Measurements from ENCODE around the gene DTHD1. TPM values are rescaled to one million over a fixed set of nuclear protein-coding genes. Genes with fewer than 3 reads are reported as not detected.

The DTHD1 gene
- polyA plus RNA-seq, 1 donor (not counting 4 experiments of a cell fraction or from before 2014, with no cell fraction given) = not detected

DNA sequence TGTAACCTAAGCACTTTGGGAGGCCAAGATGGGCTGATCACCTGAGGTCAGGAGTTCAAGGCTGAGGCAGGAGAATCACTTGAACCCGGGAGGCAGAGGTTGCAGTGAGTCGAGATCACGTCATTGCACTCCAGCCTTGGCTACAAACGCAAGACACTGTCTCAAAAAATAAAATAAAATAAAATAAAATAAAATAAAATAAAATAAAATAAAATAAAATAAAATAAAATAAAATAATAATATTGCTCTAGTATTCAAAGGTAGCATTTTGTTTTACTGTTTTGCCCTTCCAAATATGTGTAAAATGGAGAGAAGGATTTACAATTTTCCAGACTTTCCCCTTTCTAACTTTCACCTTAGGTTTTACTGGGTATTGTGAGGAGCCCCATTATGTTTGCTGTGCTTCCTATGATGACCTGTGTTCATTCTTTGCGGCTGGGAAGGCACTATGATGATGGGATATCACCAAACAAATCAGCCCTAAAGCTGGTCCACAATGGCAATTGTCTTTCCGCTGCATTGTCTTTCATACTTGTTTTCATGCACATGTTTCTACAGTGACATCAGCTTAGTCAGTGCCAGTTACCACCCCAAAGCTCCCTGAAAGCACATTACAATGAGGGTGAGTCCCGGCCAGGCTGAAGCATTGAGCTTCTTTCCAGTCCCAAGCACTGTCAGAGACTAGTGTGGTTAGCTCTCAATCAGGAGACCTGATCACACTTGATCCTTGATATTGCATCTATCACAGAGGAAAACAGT lies 50.8 kb downstream of the DTHD1 start:
- no peak for FAIRE-seq
- dilution Hi-C loops (cut with MboI; ENCODE audit: extremely low pct_ligation_motif_present, low sequenced_read_pairs) = no loop called here
- DNase-seq (ENCODE audit: low read depth, low spot score) = no peak
- Histone ChIP-seq H3K9me1 (ENCODE audit: control insufficient read depth, extremely low read depth, insufficient read depth, low read length) (no peaks in the 10 kb centered on the region), H3K27ac (ENCODE audit: control insufficient read depth, insufficient read depth, low read length) (no peak overlapping the region), H3K9me3 (ENCODE audit: control insufficient read depth, low read depth, low read length) (no peaks in the 10 kb centered on the region), H3K4me1 (ENCODE audit: control insufficient read depth, extremely low read depth, insufficient read depth, low read length) (no peaks in the 10 kb centered on the region), H3K27me3 (ENCODE audit: control insufficient read depth, extremely low read depth, insufficient read depth, low read length) (no peaks in the 10 kb centered on the region), H3K79me2 (ENCODE audit: control insufficient read depth, insufficient read depth, low read length) (no peaks in the 10 kb centered on the region), H2AFZ (ENCODE audit: control insufficient read depth, low read length) (no peak overlapping the region), H3K4me3 (ENCODE audit: control insufficient read depth in 2 of 3, extremely low read depth in 1 of 3, insufficient read depth in 2 of 3, low read depth in 1 of 3, low read length in 3 of 3) (no peak overlapping the region), H3K4me2 (ENCODE audit: control insufficient read depth, extremely low read depth, insufficient read depth, low read depth, low read length) (no peak overlapping the region), H4K20me1 (ENCODE audit: control insufficient read depth, extremely low read depth, insufficient read depth, low read length) (no peaks in the 10 kb centered on the region), H3K36me3 (ENCODE audit: control insufficient read depth in 2 of 2, extremely low read depth in 1 of 2, insufficient read depth in 2 of 2, low read length in 2 of 2) (no peaks in the 10 kb centered on the region), H3K9ac (ENCODE audit: control insufficient read depth, extremely low read depth, insufficient read depth, low read length) (no peak overlapping the region)
- TF ChIP-seq, protein P1, sequence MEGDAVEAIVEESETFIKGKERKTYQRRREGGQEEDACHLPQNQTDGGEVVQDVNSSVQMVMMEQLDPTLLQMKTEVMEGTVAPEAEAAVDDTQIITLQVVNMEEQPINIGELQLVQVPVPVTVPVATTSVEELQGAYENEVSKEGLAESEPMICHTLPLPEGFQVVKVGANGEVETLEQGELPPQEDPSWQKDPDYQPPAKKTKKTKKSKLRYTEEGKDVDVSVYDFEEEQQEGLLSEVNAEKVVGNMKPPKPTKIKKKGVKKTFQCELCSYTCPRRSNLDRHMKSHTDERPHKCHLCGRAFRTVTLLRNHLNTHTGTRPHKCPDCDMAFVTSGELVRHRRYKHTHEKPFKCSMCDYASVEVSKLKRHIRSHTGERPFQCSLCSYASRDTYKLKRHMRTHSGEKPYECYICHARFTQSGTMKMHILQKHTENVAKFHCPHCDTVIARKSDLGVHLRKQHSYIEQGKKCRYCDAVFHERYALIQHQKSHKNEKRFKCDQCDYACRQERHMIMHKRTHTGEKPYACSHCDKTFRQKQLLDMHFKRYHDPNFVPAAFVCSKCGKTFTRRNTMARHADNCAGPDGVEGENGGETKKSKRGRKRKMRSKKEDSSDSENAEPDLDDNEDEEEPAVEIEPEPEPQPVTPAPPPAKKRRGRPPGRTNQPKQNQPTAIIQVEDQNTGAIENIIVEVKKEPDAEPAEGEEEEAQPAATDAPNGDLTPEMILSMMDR (optimal IDR thresholded peaks at IDR 0.05 in 1 of 3, IDR thresholded peaks at IDR 0.05 in 1 of 3, conservative IDR thresholded peaks at IDR 0.05 in 1 of 3; ENCODE audit: extremely low read depth in 1 of 3, insufficient read depth in 2 of 3, low read length in 3 of 3) = no peak
- TF ChIP-seq EZH2 (IDR thresholded peaks at IDR 0.05; ENCODE audit: low read length) = no peak

DNA sequence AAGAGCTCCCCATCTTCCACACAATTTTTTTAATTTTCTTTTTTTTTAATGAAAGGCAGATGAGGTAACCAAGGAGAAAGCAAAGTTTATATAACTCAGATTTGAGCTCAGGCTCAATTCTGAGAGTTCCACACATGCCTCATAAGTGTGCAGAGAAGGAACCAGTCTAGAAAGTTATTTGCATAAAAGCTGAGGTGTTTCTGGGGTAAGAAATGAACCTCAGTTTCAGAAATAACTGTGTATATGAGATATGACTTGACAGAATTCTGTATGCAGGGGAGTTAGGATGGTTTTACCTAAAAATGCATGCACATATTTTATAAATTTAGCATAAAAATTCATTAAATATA lies 51.3 kb downstream of the DTHD1 start:
- Histone ChIP-seq H3K4me3 (ENCODE audit: control insufficient read depth in 2 of 3, extremely low read depth in 1 of 3, insufficient read depth in 2 of 3, low read depth in 1 of 3, low read length in 3 of 3) (no peak overlapping the region), H3K27me3 (ENCODE audit: control insufficient read depth, extremely low read depth, insufficient read depth, low read length) (no peaks in the 10 kb centered on the region), H3K9ac (ENCODE audit: control insufficient read depth, extremely low read depth, insufficient read depth, low read length) (no peak overlapping the region), H3K9me1 (ENCODE audit: control insufficient read depth, extremely low read depth, insufficient read depth, low read length) (no peaks in the 10 kb centered on the region), H3K36me3 (ENCODE audit: control insufficient read depth in 2 of 2, extremely low read depth in 1 of 2, insufficient read depth in 2 of 2, low read length in 2 of 2) (no peaks in the 10 kb centered on the region), H3K9me3 (ENCODE audit: control insufficient read depth, low read depth, low read length) (no peaks in the 10 kb centered on the region), H4K20me1 (ENCODE audit: control insufficient read depth, extremely low read depth, insufficient read depth, low read length) (no peaks in the 10 kb centered on the region), H3K27ac (ENCODE audit: control insufficient read depth, insufficient read depth, low read length) (no peak overlapping the region), H3K4me2 (ENCODE audit: control insufficient read depth, extremely low read depth, insufficient read depth, low read depth, low read length) (no peak overlapping the region), H3K79me2 (ENCODE audit: control insufficient read depth, insufficient read depth, low read length) (no peaks in the 10 kb centered on the region), H2AFZ (ENCODE audit: control insufficient read depth, low read length) (no peak overlapping the region), H3K4me1 (ENCODE audit: control insufficient read depth, extremely low read depth, insufficient read depth, low read length) (no peaks in the 10 kb centered on the region)
- TF ChIP-seq, protein P1 (optimal IDR thresholded peaks at IDR 0.05 in 1 of 3, IDR thresholded peaks at IDR 0.05 in 1 of 3, conservative IDR thresholded peaks at IDR 0.05 in 1 of 3; ENCODE audit: extremely low read depth in 1 of 3, insufficient read depth in 2 of 3, low read length in 3 of 3) = no peak
- no peak for TF ChIP-seq EZH2 (IDR thresholded peaks at IDR 0.05; ENCODE audit: low read length)
- no peak for FAIRE-seq
- DNase-seq (ENCODE audit: low read depth, low spot score) = no peak
- dilution Hi-C loops (cut with MboI; ENCODE audit: extremely low pct_ligation_motif_present, low sequenced_read_pairs) = no loop called here

All from keratinocyte (primary cell).